ENCODE results near the gene WAPL.

DNA sequence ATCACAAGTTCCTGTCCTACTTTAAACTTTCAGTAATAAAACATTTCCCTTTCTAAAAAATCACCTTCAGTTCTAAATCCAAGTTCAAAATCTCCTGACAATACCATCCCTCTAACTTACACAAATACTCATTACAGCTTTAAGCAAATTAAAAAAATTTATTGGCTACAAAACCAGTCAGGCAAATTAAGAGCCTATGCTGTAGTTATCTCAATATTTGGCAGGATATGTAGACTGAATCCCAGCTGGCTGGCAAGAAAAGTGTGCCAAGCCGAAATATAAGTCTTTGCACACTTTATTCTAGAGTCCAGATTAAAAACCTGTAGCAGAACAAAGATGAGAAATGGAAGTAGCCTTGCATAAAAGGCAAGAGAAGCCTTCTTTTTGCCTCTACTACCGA is 9.5 kb downstream of the WAPL start:
- TF ChIP-seq, protein P1, sequence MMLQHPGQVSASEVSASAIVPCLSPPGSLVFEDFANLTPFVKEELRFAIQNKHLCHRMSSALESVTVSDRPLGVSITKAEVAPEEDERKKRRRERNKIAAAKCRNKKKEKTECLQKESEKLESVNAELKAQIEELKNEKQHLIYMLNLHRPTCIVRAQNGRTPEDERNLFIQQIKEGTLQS (IDR thresholded peaks at IDR 0.05; ENCODE audit: insufficient read depth, low read depth, low read length) = no peak
- TF ChIP-seq, protein P2, sequence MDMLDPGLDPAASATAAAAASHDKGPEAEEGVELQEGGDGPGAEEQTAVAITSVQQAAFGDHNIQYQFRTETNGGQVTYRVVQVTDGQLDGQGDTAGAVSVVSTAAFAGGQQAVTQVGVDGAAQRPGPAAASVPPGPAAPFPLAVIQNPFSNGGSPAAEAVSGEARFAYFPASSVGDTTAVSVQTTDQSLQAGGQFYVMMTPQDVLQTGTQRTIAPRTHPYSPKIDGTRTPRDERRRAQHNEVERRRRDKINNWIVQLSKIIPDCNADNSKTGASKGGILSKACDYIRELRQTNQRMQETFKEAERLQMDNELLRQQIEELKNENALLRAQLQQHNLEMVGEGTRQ (IDR thresholded peaks at IDR 0.05; ENCODE audit: low read length) = no peak
- TF ChIP-seq RAD21 (IDR thresholded peaks at IDR 0.05 in 1 of 2, conservative IDR thresholded peaks at IDR 0.05 in 1 of 2; ENCODE audit: low read depth in 2 of 2, low read length in 2 of 2) (no peak), CBX8 (IDR thresholded peaks at IDR 0.05; ENCODE audit: borderline replicate concordance, low read depth, low read length) (no peak), TEAD4 (IDR thresholded peaks at IDR 0.05; ENCODE audit: low read depth, low read length) (no peak), BRCA1 (IDR thresholded peaks at IDR 0.05; ENCODE audit: low read depth, low read length) (no peak)
- TF ChIP-seq, protein P3, sequence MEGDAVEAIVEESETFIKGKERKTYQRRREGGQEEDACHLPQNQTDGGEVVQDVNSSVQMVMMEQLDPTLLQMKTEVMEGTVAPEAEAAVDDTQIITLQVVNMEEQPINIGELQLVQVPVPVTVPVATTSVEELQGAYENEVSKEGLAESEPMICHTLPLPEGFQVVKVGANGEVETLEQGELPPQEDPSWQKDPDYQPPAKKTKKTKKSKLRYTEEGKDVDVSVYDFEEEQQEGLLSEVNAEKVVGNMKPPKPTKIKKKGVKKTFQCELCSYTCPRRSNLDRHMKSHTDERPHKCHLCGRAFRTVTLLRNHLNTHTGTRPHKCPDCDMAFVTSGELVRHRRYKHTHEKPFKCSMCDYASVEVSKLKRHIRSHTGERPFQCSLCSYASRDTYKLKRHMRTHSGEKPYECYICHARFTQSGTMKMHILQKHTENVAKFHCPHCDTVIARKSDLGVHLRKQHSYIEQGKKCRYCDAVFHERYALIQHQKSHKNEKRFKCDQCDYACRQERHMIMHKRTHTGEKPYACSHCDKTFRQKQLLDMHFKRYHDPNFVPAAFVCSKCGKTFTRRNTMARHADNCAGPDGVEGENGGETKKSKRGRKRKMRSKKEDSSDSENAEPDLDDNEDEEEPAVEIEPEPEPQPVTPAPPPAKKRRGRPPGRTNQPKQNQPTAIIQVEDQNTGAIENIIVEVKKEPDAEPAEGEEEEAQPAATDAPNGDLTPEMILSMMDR (IDR thresholded peaks at IDR 0.05; ENCODE audit: control extremely low read depth in 1 of 3, insufficient read depth in 1 of 3, low read depth in 1 of 3, low read length in 3 of 3) = no peak

All from H1 (cell line).